ENCODE results near the gene SLC6A17. TPM values are rescaled to one million over a fixed set of nuclear protein-coding genes. Genes with fewer than 3 reads are reported as not detected.

Gene SLC6A17
- total and polyA plus RNA-seq, 2 donors (not counting 3 experiments of a cell fraction or from before 2014, with no cell fraction given): 0.03 TPM; not detected in 1

DNA sequence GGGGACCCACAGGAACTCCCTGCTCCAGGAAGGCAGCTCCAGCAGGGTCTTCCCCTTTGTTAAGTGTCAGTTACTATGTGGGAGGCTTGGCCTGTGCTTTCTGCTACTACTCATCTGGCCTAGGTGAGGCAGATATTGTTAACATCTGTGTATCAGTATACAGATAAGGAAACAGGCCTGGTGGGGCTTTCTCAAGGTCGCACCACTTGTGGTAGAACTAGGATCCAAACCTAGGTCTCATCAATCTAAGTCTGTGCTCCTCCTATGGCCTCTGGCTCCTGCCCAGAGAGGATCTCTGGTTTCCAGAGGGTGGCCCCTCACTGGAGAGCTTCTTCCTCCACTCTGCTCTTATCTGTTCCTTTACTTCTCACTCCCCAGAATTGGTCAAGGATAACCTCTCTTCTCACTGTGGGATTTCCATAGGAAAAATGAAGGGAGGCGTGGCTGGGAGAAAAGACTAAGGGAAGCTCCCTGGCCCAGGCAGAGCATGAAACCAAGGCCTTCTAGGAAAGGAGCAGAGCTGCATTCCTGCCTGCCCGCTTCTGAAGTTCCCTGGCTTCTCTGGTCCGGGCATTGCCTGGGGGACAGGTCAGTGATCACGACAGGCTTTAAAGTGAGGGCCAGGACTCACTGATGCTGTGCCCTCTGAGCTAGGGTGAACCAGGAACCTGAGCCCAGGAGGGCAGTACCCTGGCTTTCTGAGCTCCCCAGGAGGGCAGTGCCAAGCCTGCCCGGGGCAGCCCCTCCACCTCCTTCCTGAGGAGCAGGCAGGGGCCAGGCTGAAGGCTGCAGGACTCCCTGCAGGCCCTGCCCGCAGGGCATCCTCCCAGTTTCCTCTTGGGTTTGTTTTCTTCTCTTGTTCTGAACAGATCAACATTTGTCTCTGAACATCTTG lies 65.6 kb downstream of the SLC6A17 start:
- Histone ChIP-seq H3K4me1 (ENCODE audit: control insufficient read depth, extremely low read depth, insufficient read depth, low read length) (peaks cover 4% of the 10 kb centered on the region), H3K4me3 (replicated peaks in 1 of 3; ENCODE audit: insufficient read depth in 1 of 3, low read depth in 1 of 3, low read length in 3 of 3) (no peak overlapping the region), H3K9ac (replicated peaks; ENCODE audit: extremely low read depth, insufficient read depth, low read length) (no peak overlapping the region), H3K27me3 (ENCODE audit: control insufficient read depth in 2 of 2, insufficient read depth in 2 of 2, low read length in 2 of 2) (peaks cover 0 to 6% of the 10 kb centered on the region in 2 experiments), H3K27ac (ENCODE audit: insufficient read depth, low read depth, low read length) (no peak overlapping the region), H2AFZ (ENCODE audit: low read depth, low read length) (no peak overlapping the region), H3K79me2 (ENCODE audit: control insufficient read depth, insufficient read depth, low read length) (no peaks in the 10 kb centered on the region), H3K9me3 (replicated peaks; ENCODE audit: control insufficient read depth, insufficient read depth, low read length) (no peaks in the 10 kb centered on the region), H3K36me3 (ENCODE audit: control insufficient read depth in 2 of 2, extremely low read depth in 1 of 2, insufficient read depth in 2 of 2, low read length in 2 of 2) (no peaks in the 10 kb centered on the region), H4K20me1 (replicated peaks; ENCODE audit: control insufficient read depth, extremely low read depth, insufficient read depth, low read length) (no peaks in the 10 kb centered on the region), H3K9me1 (replicated peaks; ENCODE audit: control insufficient read depth, extremely low read depth, insufficient read depth, low read length) (no peaks in the 10 kb centered on the region), H3K4me2 (ENCODE audit: insufficient read depth, low read length) (no peak overlapping the region)
- no peak for DNase-seq (ENCODE audit: low read depth, low spot score)
- CTCF ChIA-PET: interaction anchor here (0.7 to 18.2 kb wide), 8 partner anchors 8 to 280 kb away, joined by 3 to 1577 read pairs (median 4); no protein-coding TSS in a partner anchor
- TF ChIP-seq JUN (IDR thresholded peaks at IDR 0.05; ENCODE audit: borderline replicate concordance, insufficient read depth, insufficient read length, low read depth): no peak
- TF ChIP-seq, protein P1, sequence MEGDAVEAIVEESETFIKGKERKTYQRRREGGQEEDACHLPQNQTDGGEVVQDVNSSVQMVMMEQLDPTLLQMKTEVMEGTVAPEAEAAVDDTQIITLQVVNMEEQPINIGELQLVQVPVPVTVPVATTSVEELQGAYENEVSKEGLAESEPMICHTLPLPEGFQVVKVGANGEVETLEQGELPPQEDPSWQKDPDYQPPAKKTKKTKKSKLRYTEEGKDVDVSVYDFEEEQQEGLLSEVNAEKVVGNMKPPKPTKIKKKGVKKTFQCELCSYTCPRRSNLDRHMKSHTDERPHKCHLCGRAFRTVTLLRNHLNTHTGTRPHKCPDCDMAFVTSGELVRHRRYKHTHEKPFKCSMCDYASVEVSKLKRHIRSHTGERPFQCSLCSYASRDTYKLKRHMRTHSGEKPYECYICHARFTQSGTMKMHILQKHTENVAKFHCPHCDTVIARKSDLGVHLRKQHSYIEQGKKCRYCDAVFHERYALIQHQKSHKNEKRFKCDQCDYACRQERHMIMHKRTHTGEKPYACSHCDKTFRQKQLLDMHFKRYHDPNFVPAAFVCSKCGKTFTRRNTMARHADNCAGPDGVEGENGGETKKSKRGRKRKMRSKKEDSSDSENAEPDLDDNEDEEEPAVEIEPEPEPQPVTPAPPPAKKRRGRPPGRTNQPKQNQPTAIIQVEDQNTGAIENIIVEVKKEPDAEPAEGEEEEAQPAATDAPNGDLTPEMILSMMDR (IDR thresholded peaks at IDR 0.05; ENCODE audit: extremely low read depth in 1 of 2, insufficient read depth in 1 of 2, low read depth in 1 of 2, low read length in 2 of 2): no peak
- no peak for TF ChIP-seq FOS (IDR thresholded peaks at IDR 0.05; ENCODE audit: borderline replicate concordance, insufficient read depth, low read length)
- TF ChIP-seq, protein P2, sequence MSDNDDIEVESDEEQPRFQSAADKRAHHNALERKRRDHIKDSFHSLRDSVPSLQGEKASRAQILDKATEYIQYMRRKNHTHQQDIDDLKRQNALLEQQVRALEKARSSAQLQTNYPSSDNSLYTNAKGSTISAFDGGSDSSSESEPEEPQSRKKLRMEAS (IDR thresholded peaks at IDR 0.05; ENCODE audit: insufficient read depth, insufficient read length): no peak
- TF ChIP-seq POLR2AphosphoS5 (IDR thresholded peaks at IDR 0.05; ENCODE audit: insufficient read depth, low read depth, low read length): no peak
- TF ChIP-seq EZH2 (IDR thresholded peaks at IDR 0.05; ENCODE audit: borderline replicate concordance, low read depth, low read length, severe bottlenecking): no peak
- no peak for TF ChIP-seq GATA2 (IDR thresholded peaks at IDR 0.05; ENCODE audit: insufficient read depth, insufficient read length, low read depth, low read length)
- TF ChIP-seq MYC (IDR thresholded peaks at IDR 0.05; ENCODE audit: low read depth, low read length): no peak
- intact Hi-C loops (cut with micrococcal nuclease): loop anchor here (10.0 kb wide), 1 partner anchor 49 kb away; no protein-coding TSS in a partner anchor
- BruUV-seq (replicated peaks): no TSS peak
- FAIRE-seq: no peak
- POLR2A ChIA-PET: no interaction called here
- dilution Hi-C loops (cut with MboI; ENCODE audit: extremely low pct_ligation_motif_present, low sequenced_read_pairs): no loop called here
